Smooth muscle cell (in vitro differentiated cells): ENCODE results near the gene GALR2. TPM values are rescaled to one million over a fixed set of nuclear protein-coding genes. Genes with fewer than 3 reads are reported as not detected.

Experiments
- DNase-seq: peaks from one replicate; lab custom pipeline; 2025; ENCODE audit not compliant: unreplicated experiment; lab: John Stamatoyannopoulos, UW
- H2AFZ ChIP-seq: fragments of 200-600 bp; sonication (generic); 2 replicates; pipeline ENCODE4 v1.6.0; 2016; ENCODE audit warnings: antibody characterized with exemption, low read depth, mild to moderate bottlenecking
- H3F3A ChIP-seq: fragments of 200-600 bp; sonication (generic); 2 replicates; pipeline ENCODE4 v1.6.0; 2017; ENCODE audit warnings: antibody characterized with exemption, low read depth
- H3K27ac ChIP-seq: fragments of 200-600 bp; sonication (generic); 2 replicates; pipeline ENCODE4 v1.5.1; 2016; ENCODE audit warnings: low read depth, mild to moderate bottlenecking
- H3K27me3 ChIP-seq: fragments of 200-600 bp; sonication (generic); 2 replicates; pipeline ENCODE4 v1.6.1; 2016; ENCODE audit warnings: low read depth, mild to moderate bottlenecking
- H3K36me3 ChIP-seq: fragments of 200-600 bp; sonication (generic); 2 replicates; pipeline ENCODE4 v1.5.1; 2016; ENCODE audit warnings: low read depth
- H3K4me1 ChIP-seq: fragments of 200-600 bp; sonication (generic); 2 replicates; pipeline ENCODE4 v1.5.1; 2016; ENCODE audit warnings: low read depth
- H3K4me2 ChIP-seq: fragments of 200-600 bp; sonication (generic); 2 replicates; pipeline ENCODE4 v1.6.0; 2016; ENCODE audit warnings: mild to moderate bottlenecking
- H3K4me3 ChIP-seq: fragments of 200-600 bp; sonication (generic); 2 replicates; pipeline ENCODE4 v1.5.1; 2016; ENCODE audit warnings: mild to moderate bottlenecking
- H3K79me2 ChIP-seq: fragments of 200-600 bp; sonication (generic); 2 replicates; pipeline ENCODE4 v1.6.0; 2016; ENCODE audit warnings: low read depth, mild to moderate bottlenecking
- H3K9ac ChIP-seq: fragments of 200-600 bp; sonication (generic); 2 replicates; pipeline ENCODE4 v1.6.0; 2016; ENCODE audit warnings: low read depth
- H3K9me3 ChIP-seq: fragments of 200-600 bp; sonication (generic); replicated peaks from 2 replicates; pipeline ENCODE4 v1.5.1; 2016; ENCODE audit warnings: low read depth
- H4K20me1 ChIP-seq: fragments of 200-600 bp; sonication (generic); 2 replicates; pipeline ENCODE4 v1.6.0; 2016; ENCODE audit warnings: low read depth
- WGBS: methylation state at CpG from one replicate; pipeline ENCODE4 v1.1.7; 2016; ENCODE audit warnings: low lambda C conversion rate; 5-methylcytosine and 5-hydroxymethylcytosine counted together
- microRNA-seq: library from miRNA; unstranded; fragments of <30 nt; microRNA quantifications from one replicate; pipeline ENCODE4, GENCODE V29; 2016; ENCODE audit warnings: borderline number of aligned reads
- polyA plus RNA-seq: library from polyadenylated mRNA; unstranded; fragments of >200 nt; fragmentation: Nextera tagmentation; extraction: Ambion mirVana; gene quantifications from 2 replicates; pipeline ENCODE4 v1.2.1, GENCODE V29; 2016
- small RNA-seq: library from RNA; depleted of rRNA; stranded (forward); fragments of <200 nt; gene quantifications from one replicate; pipeline ENCODE3, GENCODE V24; 2014
- total RNA-seq: library from RNA; depleted of rRNA; stranded (reverse); fragments of >200 nt; gene quantifications from 2 replicates; pipeline ENCODE4 v1.2.3, GENCODE V29; 2014
- TF ChIP-seq, protein P1 (sequence below): fragments of 200-600 bp; sonication (generic); IDR thresholded peaks from 2 replicates; pipeline ENCODE4 v1.5.1; 2017; ENCODE audit warnings: borderline replicate concordance, mild to moderate bottlenecking, antibody characterized with exemption; ENCODE audit not compliant: insufficient read depth, poor library complexity, severe bottlenecking

GALR2 gene
- total and polyA plus RNA-seq, 2 experiments from 2014 or later: not detected

DNA sequence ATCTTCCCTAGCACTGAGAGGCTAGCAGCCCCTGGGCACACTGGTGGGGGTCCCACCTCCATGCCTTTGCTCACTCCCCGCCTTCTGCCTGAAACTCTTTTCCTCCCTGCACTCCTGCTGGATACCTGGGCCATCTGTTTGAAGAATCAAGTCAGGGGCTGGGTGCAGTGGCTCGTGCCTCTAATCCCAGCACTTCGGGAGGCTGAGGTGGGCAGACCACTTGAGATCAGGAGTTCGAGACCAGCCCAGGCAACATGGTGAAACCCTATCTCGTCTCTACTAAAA, 50.8 kb downstream of the GALR2 start:
- H4K20me1 ChIP-seq: no peaks in the 10 kb centered on the region
- no peak overlapping the region for H3K27ac ChIP-seq
- no peak for DNase-seq
- TF ChIP-seq, protein P1, sequence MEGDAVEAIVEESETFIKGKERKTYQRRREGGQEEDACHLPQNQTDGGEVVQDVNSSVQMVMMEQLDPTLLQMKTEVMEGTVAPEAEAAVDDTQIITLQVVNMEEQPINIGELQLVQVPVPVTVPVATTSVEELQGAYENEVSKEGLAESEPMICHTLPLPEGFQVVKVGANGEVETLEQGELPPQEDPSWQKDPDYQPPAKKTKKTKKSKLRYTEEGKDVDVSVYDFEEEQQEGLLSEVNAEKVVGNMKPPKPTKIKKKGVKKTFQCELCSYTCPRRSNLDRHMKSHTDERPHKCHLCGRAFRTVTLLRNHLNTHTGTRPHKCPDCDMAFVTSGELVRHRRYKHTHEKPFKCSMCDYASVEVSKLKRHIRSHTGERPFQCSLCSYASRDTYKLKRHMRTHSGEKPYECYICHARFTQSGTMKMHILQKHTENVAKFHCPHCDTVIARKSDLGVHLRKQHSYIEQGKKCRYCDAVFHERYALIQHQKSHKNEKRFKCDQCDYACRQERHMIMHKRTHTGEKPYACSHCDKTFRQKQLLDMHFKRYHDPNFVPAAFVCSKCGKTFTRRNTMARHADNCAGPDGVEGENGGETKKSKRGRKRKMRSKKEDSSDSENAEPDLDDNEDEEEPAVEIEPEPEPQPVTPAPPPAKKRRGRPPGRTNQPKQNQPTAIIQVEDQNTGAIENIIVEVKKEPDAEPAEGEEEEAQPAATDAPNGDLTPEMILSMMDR: no peak
- WGBS: 84% methylated on average over 5 of the region's 5 CpGs
- no peak overlapping the region for H2AFZ ChIP-seq
- no peaks in the 10 kb centered on the region for H3K79me2 ChIP-seq
- no peaks in the 10 kb centered on the region for H3K4me1 ChIP-seq
- H3K36me3 ChIP-seq: no peaks in the 10 kb centered on the region
- no peaks in the 10 kb centered on the region for H3K9me3 ChIP-seq
- H3F3A ChIP-seq: no peaks in the 10 kb centered on the region
- peaks cover 14% of the 10 kb centered on the region for H3K27me3 ChIP-seq
- H3K9ac ChIP-seq: no peak overlapping the region
- no peak overlapping the region for H3K4me3 ChIP-seq
- H3K4me2 ChIP-seq: no peak overlapping the region

DNA sequence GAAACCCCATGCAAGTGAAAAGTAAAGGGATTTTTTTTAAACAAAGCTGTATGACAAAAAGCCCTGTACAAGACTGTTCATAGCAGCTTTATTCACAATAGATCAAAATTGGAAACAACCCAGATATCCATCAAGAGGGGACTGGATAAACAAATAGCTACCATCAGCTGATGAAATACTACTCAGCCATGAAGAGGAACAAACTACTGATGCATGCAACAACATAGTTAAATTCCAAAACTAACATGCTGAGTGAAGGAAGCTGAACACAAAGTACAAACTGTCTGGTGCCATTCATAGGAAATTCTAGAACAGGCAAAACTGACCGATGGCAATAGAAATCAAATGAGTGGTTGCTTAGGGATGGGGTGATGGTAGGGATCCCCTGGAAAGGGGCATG, 51.3 kb downstream of the GALR2 start:
- no peak overlapping the region for H3K9ac ChIP-seq
- no peaks in the 10 kb centered on the region for H3F3A ChIP-seq
- no peak overlapping the region for H3K27ac ChIP-seq
- H3K4me2 ChIP-seq: no peak overlapping the region
- DNase-seq: no peak
- no peaks in the 10 kb centered on the region for H3K36me3 ChIP-seq
- peaks cover 19% of the 10 kb centered on the region for H3K27me3 ChIP-seq
- no peaks in the 10 kb centered on the region for H3K4me1 ChIP-seq
- H2AFZ ChIP-seq: no peak overlapping the region
- H3K9me3 ChIP-seq: no peaks in the 10 kb centered on the region
- no peak overlapping the region for H3K4me3 ChIP-seq
- H4K20me1 ChIP-seq: no peaks in the 10 kb centered on the region
- TF ChIP-seq, protein P1: no peak
- H3K79me2 ChIP-seq: no peaks in the 10 kb centered on the region
- WGBS: 93% methylated on average over 1 of the region's 1 CpG

Small RNA genes within 50 kb of the gene (microRNA-seq; reads per million reads assigned to microRNA genes)
- 5.8 reads per million, percentile 2 among the genes with 10 or more reads in this experiment for gene MIR6868

Small RNA genes within 50 kb of the gene (small RNA-seq; reads per million reads assigned to genes)
- not detected for gene MIR6868

Other genes starting within 250 kb of the GALR2 start
- gene UNC13D, start 230.4 kb upstream of the GALR2 start, total RNA-seq: 4.5 TPM in 2 replicates
- 2.4 and 9.6 TPM in 2 replicates for gene UNC13D, start 230.4 kb upstream of the GALR2 start, polyA plus RNA-seq
- gene WBP2, start 219.4 kb upstream of the GALR2 start, total RNA-seq: 26.4 and 27.6 TPM in 2 replicates
- gene WBP2, start 219.4 kb upstream of the GALR2 start, polyA plus RNA-seq: 91.4 and 111 TPM in 2 replicates
- gene TRIM47, start 196.2 kb upstream of the GALR2 start, total RNA-seq: 3.8 and 8.7 TPM in 2 replicates
- gene TRIM47, start 196.2 kb upstream of the GALR2 start, polyA plus RNA-seq: 16.1 and 31.7 TPM in 2 replicates
- gene TRIM65, start 177.8 kb upstream of the GALR2 start, total RNA-seq: 9.8 and 13.3 TPM in 2 replicates
- 15.4 and 17.4 TPM in 2 replicates for gene TRIM65, start 177.8 kb upstream of the GALR2 start, polyA plus RNA-seq
- 32.6 and 48.4 TPM in 2 replicates for gene MRPL38, start 169.9 kb upstream of the GALR2 start, total RNA-seq
- 90.5 and 107 TPM in 2 replicates for gene MRPL38, start 169.9 kb upstream of the GALR2 start, polyA plus RNA-seq
- 8.4 and 21.8 TPM in 2 replicates for gene FBF1, start 133.7 kb upstream of the GALR2 start, total RNA-seq
- 4.6 and 8.2 TPM in 2 replicates for gene FBF1, start 133.7 kb upstream of the GALR2 start, polyA plus RNA-seq
- 35.3 and 46.7 TPM in 2 replicates for gene ACOX1, start 95.6 kb upstream of the GALR2 start, total RNA-seq
- gene ACOX1, start 95.6 kb upstream of the GALR2 start, polyA plus RNA-seq: 25.9 and 30.2 TPM in 2 replicates
- gene TEN1, start 95.5 kb upstream of the GALR2 start, total RNA-seq: 4.2 and 15.5 TPM in 2 replicates
- gene TEN1, start 95.5 kb upstream of the GALR2 start, polyA plus RNA-seq: 19.2 and 25.6 TPM in 2 replicates
- 1.0 and 1.2 TPM in 2 replicates for gene CDK3, start 73.9 kb upstream of the GALR2 start, total RNA-seq
- 3.9 and 10.2 TPM in 2 replicates for gene CDK3, start 73.9 kb upstream of the GALR2 start, polyA plus RNA-seq
- gene EVPL, start 47.5 kb upstream of the GALR2 start, total RNA-seq: 1.6 and 1.9 TPM in 2 replicates
- 0.77 and 2.0 TPM in 2 replicates for gene EVPL, start 47.5 kb upstream of the GALR2 start, polyA plus RNA-seq
- 41.0 and 67.5 TPM in 2 replicates for gene SRP68, start 2.3 kb upstream of the GALR2 start, total RNA-seq
- 96.3 and 102 TPM in 2 replicates for gene SRP68, start 2.3 kb upstream of the GALR2 start, polyA plus RNA-seq
- not detected in 2 replicates for gene ZACN, start 4.4 kb downstream of the GALR2 start, total RNA-seq
- 1.7 and 3.4 TPM in 2 replicates for gene ZACN, start 4.4 kb downstream of the GALR2 start, polyA plus RNA-seq
- 49.8 and 59.1 TPM in 2 replicates for gene EXOC7, start 29.0 kb downstream of the GALR2 start, total RNA-seq
- gene EXOC7, start 29.0 kb downstream of the GALR2 start, polyA plus RNA-seq: 70.3 and 90.8 TPM in 2 replicates
- not detected in 2 replicates for gene FOXJ1, start 66.5 kb downstream of the GALR2 start, total RNA-seq
- gene FOXJ1, start 66.5 kb downstream of the GALR2 start, polyA plus RNA-seq: not detected in 2 replicates
- 0.09 and 1.2 TPM in 2 replicates for gene RNF157, start 165.7 kb downstream of the GALR2 start, total RNA-seq
- 0.63 and 1.6 TPM in 2 replicates for gene RNF157, start 165.7 kb downstream of the GALR2 start, polyA plus RNA-seq
- 2.6 and 5.9 TPM in 2 replicates for gene UBALD2, start 190.6 kb downstream of the GALR2 start, total RNA-seq
- 7.0 and 11.0 TPM in 2 replicates for gene UBALD2, start 190.6 kb downstream of the GALR2 start, polyA plus RNA-seq
- gene QRICH2, start 233.5 kb downstream of the GALR2 start, total RNA-seq: 1.2 TPM in 2 replicates
- 1.1 and 1.5 TPM in 2 replicates for gene QRICH2, start 233.5 kb downstream of the GALR2 start, polyA plus RNA-seq